Trophoblast cell (in vitro differentiated cells and primary cell): ENCODE results near the gene MAPK12.

Experiments
- DNase-seq, 2 donors: peaks; one replicate each; pipeline ENCODE4 v3.0.0-alpha.2; 2016
- H2AFZ ChIP-seq: 2 replicates; pipeline ENCODE4 v1.6.1; 2013; ENCODE audit warnings: low read length, moderate library complexity, mild to moderate bottlenecking; ENCODE audit not compliant: insufficient read depth, poor library complexity
- H2AK5ac ChIP-seq: 2 replicates; pipeline ENCODE4 v1.6.1; 2013; ENCODE audit warnings: mild to moderate bottlenecking, low read length
- H2BK120ac ChIP-seq: 2 replicates; pipeline ENCODE4 v1.6.1; 2013; ENCODE audit warnings: low read length, mild to moderate bottlenecking, moderate library complexity; ENCODE audit not compliant: insufficient read depth, poor library complexity
- H2BK12ac ChIP-seq: 2 replicates; pipeline ENCODE4 v1.6.1; 2013; ENCODE audit warnings: mild to moderate bottlenecking, low read length, moderate library complexity
- H2BK5ac ChIP-seq: 2 replicates; pipeline ENCODE4 v1.6.1; 2013; ENCODE audit warnings: low read length, low read depth, moderate library complexity, mild to moderate bottlenecking; ENCODE audit not compliant: poor library complexity
- H3K14ac ChIP-seq: 2 replicates; pipeline ENCODE4 v1.6.1; 2013; ENCODE audit warnings: mild to moderate bottlenecking, low read length
- H3K18ac ChIP-seq: 2 replicates; pipeline ENCODE4 v1.6.1; 2013; ENCODE audit warnings: mild to moderate bottlenecking, low read length
- H3K23ac ChIP-seq: 2 replicates; pipeline ENCODE4 v1.6.1; 2013; ENCODE audit warnings: low read length
- H3K27ac ChIP-seq: 2 replicates; pipeline ENCODE4 v1.5.1; 2013; ENCODE audit warnings: low read depth, mild to moderate bottlenecking, inconsistent platforms, low read length, moderate library complexity
- H3K27me3 ChIP-seq: 2 replicates; pipeline ENCODE4 v1.6.1; 2013; ENCODE audit warnings: inconsistent platforms, mild to moderate bottlenecking, low read length, moderate library complexity; ENCODE audit not compliant: insufficient read depth
- H3K36me3 ChIP-seq, 2 experiments: 1 replicate in 1 of 2; 2 replicates in 1 of 2; pipeline ENCODE4 v1.6.1; 2013; ENCODE audit warnings: low read length in 2 of 2, mild to moderate bottlenecking in 2 of 2, moderate library complexity in 1 of 2; ENCODE audit not compliant: insufficient read depth in 2 of 2, control insufficient read depth in 1 of 2
- H3K4ac ChIP-seq: 2 replicates; pipeline ENCODE4 v1.6.1; 2013; ENCODE audit warnings: low read depth, mild to moderate bottlenecking, low read length, moderate library complexity
- H3K4me1 ChIP-seq, 2 experiments: 1 replicate in 1 of 2; 2 replicates in 1 of 2; pipeline ENCODE4 v1.6.1; 2013; ENCODE audit warnings: low read length in 2 of 2, mild to moderate bottlenecking in 2 of 2, moderate library complexity in 1 of 2; ENCODE audit not compliant: insufficient read depth in 2 of 2, control insufficient read depth in 1 of 2
- H3K4me2 ChIP-seq: 2 replicates; pipeline ENCODE4 v1.6.1; 2013; ENCODE audit warnings: inconsistent platforms, mild to moderate bottlenecking, low read length, moderate library complexity
- H3K4me3 ChIP-seq: 2 replicates; pipeline ENCODE4 v1.5.1; 2013; ENCODE audit warnings: mild to moderate bottlenecking, low read depth, low read length, inconsistent platforms
- H3K79me1 ChIP-seq: one replicate; pipeline ENCODE4 v1.6.1; 2013; ENCODE audit warnings: low read length
- H3K79me2 ChIP-seq: 2 replicates; pipeline ENCODE4 v1.6.1; 2013; ENCODE audit warnings: low read length, mild to moderate bottlenecking; ENCODE audit not compliant: control insufficient read depth, insufficient read depth, poor library complexity
- H3K9ac ChIP-seq: 2 replicates; pipeline ENCODE4 v1.6.1; 2013; ENCODE audit warnings: mild to moderate bottlenecking, low read length
- H3K9me3 ChIP-seq: 2 replicates; pipeline ENCODE4 v1.6.1; 2013; ENCODE audit warnings: low read depth, mild to moderate bottlenecking, control low read depth, inconsistent platforms, low read length; ENCODE audit not compliant: insufficient read depth
- H4K12ac ChIP-seq: 2 replicates; pipeline ENCODE4 v1.6.1; 2013; ENCODE audit warnings: low read depth, mild to moderate bottlenecking, low read length, moderate library complexity
- H4K8ac ChIP-seq: 2 replicates; pipeline ENCODE4 v1.6.1; 2013; ENCODE audit warnings: low read depth, mild to moderate bottlenecking, low read length, moderate library complexity
- H4K91ac ChIP-seq: one replicate; pipeline ENCODE4 v1.6.1; 2013; ENCODE audit warnings: low read depth, mild to moderate bottlenecking, low read length, moderate library complexity
- WGBS: extraction: QIAGEN DNeasy Blood & Tissue Kit; methylation state at CpG from one replicate; pipeline ENCODE4 v1.1.7; 2013; ENCODE audit warnings: missing lambda C conversion rate; ENCODE audit not compliant: insufficient read length, insufficient coverage; ENCODE audit errors: extremely low coverage; 5-methylcytosine and 5-hydroxymethylcytosine counted together

Gene MAPK12

DNA sequence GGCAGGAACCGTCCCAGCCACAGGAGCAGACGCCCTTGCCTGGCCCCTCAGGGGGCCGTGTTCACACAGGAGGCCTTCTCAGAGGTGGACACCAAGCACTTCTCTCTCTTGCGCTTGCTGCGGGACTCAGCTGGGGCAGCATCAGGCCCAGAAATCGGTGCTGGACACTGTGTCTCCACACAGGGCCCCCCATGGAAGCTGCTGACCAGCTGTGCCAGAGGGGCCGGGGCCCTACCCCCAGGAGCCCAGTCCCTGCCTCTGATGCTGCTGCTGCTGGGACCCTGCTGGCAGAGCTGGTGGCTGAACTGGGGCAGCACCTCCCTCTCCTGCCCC lies 42.0 kb upstream of the MAPK12 start:
- Histone ChIP-seq H3K79me2 (peaks cover 21% of the 10 kb centered on the region), H4K8ac (peak overlapping the region; percentile 13), H3K27ac (peak overlapping the region; percentile 7), H2BK120ac (no peak overlapping the region), H2AK5ac (peak overlapping the region; percentile 36), H3K36me3 (peaks cover 6% of the 10 kb centered on the region in 2 experiments), H3K9me3 (no peaks in the 10 kb centered on the region), H3K79me1 (peaks cover 41% of the 10 kb centered on the region), H3K23ac (no peak overlapping the region), H2AFZ (no peak overlapping the region), H4K12ac (no peak overlapping the region), H3K4me1 (peaks cover 52 to 53% of the 10 kb centered on the region in 2 experiments), H3K18ac (peak overlapping the region; percentile 47), H3K4me3 (no peak overlapping the region), H3K14ac (peak overlapping the region; percentile 2), H3K9ac (no peak overlapping the region), H4K91ac (peak overlapping the region; percentile 8), H3K27me3 (no peaks in the 10 kb centered on the region), H3K4ac (peak overlapping the region; percentile 2), H2BK12ac (peak overlapping the region; percentile 2), H3K4me2 (no peak overlapping the region), H2BK5ac (peak overlapping the region; percentile 16)
- no peak for DNase-seq
- WGBS: no CpG with 5 or more reads among the region's 7 CpGs

GRCh38 chr22:50302564-50302963 lies 41.1 kb upstream of the MAPK12 start:
- H2BK120ac ChIP-seq: no peak overlapping the region
- peaks cover 6% of the 10 kb centered on the region in 2 experiments for H3K36me3 ChIP-seq
- H3K79me2 ChIP-seq: peaks cover 21% of the 10 kb centered on the region
- H2AFZ ChIP-seq: peak overlapping the region; percentile 60
- H2BK12ac ChIP-seq: no peak overlapping the region
- no peak overlapping the region for H4K12ac ChIP-seq
- no peak overlapping the region for H2BK5ac ChIP-seq
- H3K4me1 ChIP-seq: peaks cover 47 to 48% of the 10 kb centered on the region in 2 experiments
- H3K4me2 ChIP-seq: no peak overlapping the region
- no peak overlapping the region for H4K8ac ChIP-seq
- no peaks in the 10 kb centered on the region for H3K9me3 ChIP-seq
- H3K4me3 ChIP-seq: no peak overlapping the region
- no CpG with 5 or more reads among the region's 5 CpGs for WGBS
- H3K27ac ChIP-seq: no peak overlapping the region
- H2AK5ac ChIP-seq: no peak overlapping the region
- no peaks in the 10 kb centered on the region for H3K27me3 ChIP-seq
- H3K9ac ChIP-seq: no peak overlapping the region
- no peak overlapping the region for H3K14ac ChIP-seq
- H3K18ac ChIP-seq: no peak overlapping the region
- H3K4ac ChIP-seq: no peak overlapping the region
- H3K23ac ChIP-seq: no peak overlapping the region
- no peak for DNase-seq
- peaks cover 35% of the 10 kb centered on the region for H3K79me1 ChIP-seq
- no peak overlapping the region for H4K91ac ChIP-seq

GRCh38 chr22:50302041-50302541 lies 40.6 kb upstream of the MAPK12 start:
- H3K18ac ChIP-seq: no peak overlapping the region
- WGBS: no CpG with 5 or more reads among the region's 9 CpGs
- no peak overlapping the region for H3K9ac ChIP-seq
- no peak overlapping the region for H3K14ac ChIP-seq
- no peak overlapping the region for H3K4me3 ChIP-seq
- H2AFZ ChIP-seq: no peak overlapping the region
- H3K4me1 ChIP-seq: peaks cover 52% of the 10 kb centered on the region in 2 experiments
- H3K27ac ChIP-seq: no peak overlapping the region
- H4K91ac ChIP-seq: no peak overlapping the region
- no peak overlapping the region for H3K4ac ChIP-seq
- peaks cover 6% of the 10 kb centered on the region in 2 experiments for H3K36me3 ChIP-seq
- peaks cover 20% of the 10 kb centered on the region for H3K79me2 ChIP-seq
- H3K4me2 ChIP-seq: no peak overlapping the region
- H3K27me3 ChIP-seq: no peaks in the 10 kb centered on the region
- H2BK5ac ChIP-seq: no peak overlapping the region
- H4K8ac ChIP-seq: no peak overlapping the region
- H3K23ac ChIP-seq: no peak overlapping the region
- H2AK5ac ChIP-seq: no peak overlapping the region
- H2BK120ac ChIP-seq: no peak overlapping the region
- no peak overlapping the region for H2BK12ac ChIP-seq
- H3K79me1 ChIP-seq: peaks cover 34% of the 10 kb centered on the region
- H3K9me3 ChIP-seq: no peaks in the 10 kb centered on the region
- DNase-seq: no peak
- no peak overlapping the region for H4K12ac ChIP-seq

- H3K4me3 ChIP-seq: no peak overlapping the region
- H3K14ac ChIP-seq: no peak overlapping the region
- no peak overlapping the region for H4K8ac ChIP-seq
- H3K4me2 ChIP-seq: no peak overlapping the region
- no peak overlapping the region for H4K91ac ChIP-seq
- H3K4me1 ChIP-seq: peaks cover 54 to 57% of the 10 kb centered on the region in 2 experiments
- H2AK5ac ChIP-seq: no peak overlapping the region
- H3K27me3 ChIP-seq: no peaks in the 10 kb centered on the region
- H3K36me3 ChIP-seq: peaks cover 6% of the 10 kb centered on the region in 2 experiments
- no peak overlapping the region for H3K23ac ChIP-seq
- H3K27ac ChIP-seq: no peak overlapping the region
- H2BK12ac ChIP-seq: no peak overlapping the region
- H3K9ac ChIP-seq: no peak overlapping the region
- no peak overlapping the region for H3K4ac ChIP-seq
- no peak overlapping the region for H2AFZ ChIP-seq
- H3K79me2 ChIP-seq: peaks cover 15% of the 10 kb centered on the region
- no peak for DNase-seq
- no peak overlapping the region for H2BK5ac ChIP-seq
- WGBS: no CpG with 5 or more reads among the region's 17 CpGs
- H3K18ac ChIP-seq: no peak overlapping the region
- H4K12ac ChIP-seq: no peak overlapping the region
- peaks cover 29% of the 10 kb centered on the region for H3K79me1 ChIP-seq
- no peak overlapping the region for H2BK120ac ChIP-seq
- H3K9me3 ChIP-seq: peaks cover 4% of the 10 kb centered on the region
These were observed 40.1 kb upstream of the MAPK12 start for GRCh38 chr22:50301581-50301991.
